Measurements from ENCODE around the gene STIP1.

DNA sequence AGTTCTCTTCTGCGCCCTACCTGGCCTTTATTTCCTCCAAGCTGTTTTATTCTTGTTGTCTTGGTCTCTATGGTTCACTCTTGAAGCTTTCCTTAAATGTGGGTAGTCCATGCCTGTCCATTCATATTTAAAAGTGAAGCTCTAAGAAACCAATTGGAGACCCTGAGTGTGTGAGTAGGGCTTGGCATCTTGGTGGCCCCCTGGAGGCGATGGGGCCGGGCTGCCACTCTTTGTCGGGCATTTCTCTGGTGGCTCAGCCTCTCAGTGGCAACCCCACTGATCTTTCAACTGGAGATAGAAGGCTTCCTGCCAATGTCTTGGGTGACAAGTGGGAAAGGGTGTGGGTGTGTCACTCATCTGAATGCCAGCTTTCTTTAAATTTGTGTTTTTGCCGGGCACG is 30.9 kb downstream of the STIP1 start:
- TF ChIP-seq ZNF274 (IDR thresholded peaks at IDR 0.05; ENCODE audit: low read depth, low read length), result no peak
- no peak for TF ChIP-seq YY1 (IDR thresholded peaks at IDR 0.05; ENCODE audit: insufficient read depth, insufficient read length)
- TF ChIP-seq SUZ12 (IDR thresholded peaks at IDR 0.05; ENCODE audit: extremely low read depth, insufficient read depth, insufficient read length), result no peak
